ENCODE measurements around the gene PDK2.

The PDK2 gene

DNA sequence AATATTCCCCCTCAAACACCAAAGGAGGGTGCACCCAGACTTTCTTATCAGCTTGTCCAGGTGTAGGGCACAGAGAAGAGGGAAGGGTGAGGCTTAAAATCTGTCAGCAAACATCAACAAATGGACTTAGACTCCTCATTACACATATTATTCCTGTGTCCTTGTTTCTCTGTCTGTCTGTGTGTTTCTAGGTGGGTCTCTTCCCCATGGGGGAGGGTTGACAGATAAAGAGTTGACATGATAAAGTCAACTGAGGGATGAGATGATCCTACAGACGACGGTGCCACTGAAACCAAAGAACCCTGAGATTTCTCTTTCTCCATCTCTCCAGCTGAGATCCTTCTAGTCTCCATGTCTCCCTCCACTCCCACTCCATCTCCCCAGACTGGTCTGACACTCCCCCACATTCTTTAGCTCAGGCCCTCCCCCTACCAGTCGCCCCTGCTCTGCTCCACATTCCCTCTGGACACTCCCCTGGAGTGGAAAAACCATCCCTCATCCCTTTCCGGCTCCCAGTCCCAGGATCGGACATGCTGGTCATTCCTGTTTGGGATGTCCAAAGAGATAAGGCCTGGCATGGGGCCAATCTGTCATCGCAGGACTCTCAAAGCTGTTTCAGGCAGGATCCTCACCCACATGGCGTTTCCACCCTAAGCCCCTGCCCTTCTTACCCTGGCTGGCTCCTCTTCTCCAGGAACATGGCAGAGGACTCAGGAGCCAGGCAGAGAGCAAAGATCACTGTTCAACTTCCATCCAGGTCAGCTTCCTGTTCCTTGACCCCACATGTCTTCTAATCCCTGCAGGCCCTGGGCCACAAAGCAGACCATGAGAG, 42.1 kb upstream of the PDK2 start:
- DNase-seq (ENCODE audit: extremely low spot score) = no peak
- CTCF ChIA-PET = interaction anchor here (0.6 to 1.1 kb wide), 3 partner anchors 10 to 124 kb away, joined by 3 to 5 read pairs (median 3); no protein-coding TSS in a partner anchor
- TF ChIP-seq ZNF384 (IDR thresholded peaks at IDR 0.05) (no peak), L3MBTL2 (conservative IDR thresholded peaks at IDR 0.05) (no peak), FOXK2 (IDR thresholded peaks at IDR 0.05) (no peak), TARDBP (IDR thresholded peaks at IDR 0.05) (no peak), FOXM1 (IDR thresholded peaks at IDR 0.05; ENCODE audit: borderline replicate concordance) (no peak), ARNT (IDR thresholded peaks at IDR 0.05) (no peak), SUZ12 (IDR thresholded peaks at IDR 0.05) (no peak), LEF1 (IDR thresholded peaks at IDR 0.05; ENCODE audit: borderline replicate concordance) (no peak), SP1 (IDR thresholded peaks at IDR 0.05) (no peak), CTBP1 (IDR thresholded peaks at IDR 0.05; ENCODE audit: borderline replicate concordance) (no peak), BHLHE40 (IDR thresholded peaks at IDR 0.05; ENCODE audit: borderline replicate concordance) (no peak), ELF4 (IDR thresholded peaks at IDR 0.05) (no peak), FOXA1 (IDR thresholded peaks at IDR 0.05) (no peak), NFRKB (IDR thresholded peaks at IDR 0.05) (no peak), HDGF (IDR thresholded peaks at IDR 0.05; ENCODE audit: borderline replicate concordance) (no peak)
- TF ChIP-seq, protein P1, sequence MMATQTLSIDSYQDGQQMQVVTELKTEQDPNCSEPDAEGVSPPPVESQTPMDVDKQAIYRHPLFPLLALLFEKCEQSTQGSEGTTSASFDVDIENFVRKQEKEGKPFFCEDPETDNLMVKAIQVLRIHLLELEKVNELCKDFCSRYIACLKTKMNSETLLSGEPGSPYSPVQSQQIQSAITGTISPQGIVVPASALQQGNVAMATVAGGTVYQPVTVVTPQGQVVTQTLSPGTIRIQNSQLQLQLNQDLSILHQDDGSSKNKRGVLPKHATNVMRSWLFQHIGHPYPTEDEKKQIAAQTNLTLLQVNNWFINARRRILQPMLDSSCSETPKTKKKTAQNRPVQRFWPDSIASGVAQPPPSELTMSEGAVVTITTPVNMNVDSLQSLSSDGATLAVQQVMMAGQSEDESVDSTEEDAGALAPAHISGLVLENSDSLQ (IDR thresholded peaks at IDR 0.05) = no peak
- POLR2A ChIA-PET = no interaction called here

DNA sequence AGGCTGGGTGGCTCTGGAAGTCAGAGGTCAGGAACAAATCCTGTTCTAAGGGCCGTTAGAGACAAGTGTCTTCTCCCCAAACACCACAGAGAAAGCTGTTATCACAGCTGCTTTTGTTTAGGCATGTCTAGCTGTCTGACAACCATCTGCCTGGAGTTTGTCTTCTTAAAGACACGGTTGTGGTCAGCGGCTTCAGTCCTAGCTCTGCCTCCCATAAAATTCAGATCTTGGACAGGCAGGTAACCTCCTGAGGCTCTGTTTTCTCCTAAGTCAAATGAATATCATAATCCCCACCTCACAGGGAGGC, 41.5 kb upstream of the PDK2 start:
- CTCF ChIA-PET = interaction anchor here (1.0 to 1.1 kb wide), 2 partner anchors 10 to 25 kb away, joined by 3 to 5 read pairs; no protein-coding TSS in a partner anchor
- no peak for DNase-seq (ENCODE audit: extremely low spot score)
- no peak for TF ChIP-seq ZNF384 (IDR thresholded peaks at IDR 0.05)
- no peak for TF ChIP-seq CTBP1 (IDR thresholded peaks at IDR 0.05; ENCODE audit: borderline replicate concordance)
- TF ChIP-seq L3MBTL2 (conservative IDR thresholded peaks at IDR 0.05) = no peak
- TF ChIP-seq ARNT (IDR thresholded peaks at IDR 0.05) = no peak
- TF ChIP-seq BHLHE40 (IDR thresholded peaks at IDR 0.05; ENCODE audit: borderline replicate concordance) = no peak
- no peak for TF ChIP-seq NFRKB (IDR thresholded peaks at IDR 0.05)
- TF ChIP-seq, protein P1 (IDR thresholded peaks at IDR 0.05) = no peak
- no peak for TF ChIP-seq TARDBP (IDR thresholded peaks at IDR 0.05)
- TF ChIP-seq FOXA1 (IDR thresholded peaks at IDR 0.05) = no peak
- POLR2A ChIA-PET = no interaction called here

DNA sequence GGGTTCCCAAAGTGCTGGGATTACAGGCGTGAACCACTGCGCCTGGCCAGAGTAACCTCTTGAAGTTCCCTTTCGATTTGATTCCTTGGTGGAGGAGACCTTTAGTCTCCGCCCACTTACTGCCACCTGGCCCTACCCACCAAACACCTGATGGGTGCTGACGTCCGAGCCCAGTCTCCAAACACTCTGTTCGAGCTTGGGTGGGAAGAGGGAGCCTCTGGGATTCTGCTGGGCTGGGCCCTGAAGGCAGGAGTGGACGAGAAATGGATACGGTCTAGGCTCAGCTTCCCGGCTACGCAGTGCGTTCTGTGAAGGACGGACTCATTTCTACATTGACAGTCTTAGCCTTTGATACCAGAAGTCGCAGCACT, 40.1 kb upstream of the PDK2 start:
- TF ChIP-seq ELF4 (IDR thresholded peaks at IDR 0.05) (no peak), LEF1 (IDR thresholded peaks at IDR 0.05; ENCODE audit: borderline replicate concordance) (no peak), SUZ12 (IDR thresholded peaks at IDR 0.05) (no peak), HDGF (IDR thresholded peaks at IDR 0.05; ENCODE audit: borderline replicate concordance) (no peak), FOXA1 (IDR thresholded peaks at IDR 0.05) (no peak), BHLHE40 (IDR thresholded peaks at IDR 0.05; ENCODE audit: borderline replicate concordance) (no peak)
- no peak for DNase-seq (ENCODE audit: extremely low spot score)
- ChIA-PET CTCF (interaction anchor here (1.8 kb wide), 1 partner anchor 39 kb away, joined by 14 read pairs; no protein-coding TSS in a partner anchor), POLR2A (no interaction called here)

DNA sequence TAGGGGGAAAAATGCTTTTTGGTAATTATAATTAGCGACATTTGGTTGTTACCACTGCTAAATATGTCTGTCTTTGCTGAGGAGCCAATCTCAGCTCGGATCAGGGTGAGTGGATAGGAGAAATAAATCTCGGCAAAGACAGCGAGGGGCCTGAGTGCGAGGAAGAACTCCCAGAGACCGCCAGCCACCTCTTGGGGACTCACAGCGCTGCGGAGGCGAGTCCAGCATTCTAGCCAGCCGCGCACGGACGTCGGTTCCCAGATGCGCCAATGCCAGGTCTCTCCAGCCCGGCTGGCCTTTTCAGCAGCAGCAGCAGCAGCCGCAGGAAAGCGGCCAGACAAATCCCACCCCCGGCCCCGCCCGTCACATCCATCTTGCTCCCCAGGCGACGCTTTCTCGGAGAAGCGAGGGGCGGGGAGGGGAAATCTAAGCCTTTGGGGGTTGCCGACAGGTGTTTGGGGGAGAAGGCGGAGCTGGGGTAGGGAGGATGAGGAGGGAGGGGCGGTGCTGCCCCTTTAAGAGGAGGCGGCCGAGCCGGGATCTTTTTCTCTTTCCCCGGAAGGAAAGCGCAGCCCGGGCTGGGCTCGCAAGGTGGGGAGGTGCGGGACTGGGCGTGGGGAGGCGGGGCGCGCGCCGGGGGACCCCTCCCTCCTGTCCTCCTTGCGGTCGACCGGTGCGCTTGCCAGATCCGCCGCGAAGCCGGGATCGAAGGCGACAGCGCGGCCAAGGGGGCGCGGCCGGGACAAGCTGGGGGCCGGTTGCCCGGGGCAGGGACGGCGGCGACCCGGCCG, 39.5 kb upstream of the PDK2 start, which contains the start of gene ITGA3:
ITGA3 (plus strand) TSS at position 685 of the 791 bp plus-strand sequence. CDS start 330 bp downstream, outside the sequence.
- CTCF ChIA-PET = interaction anchor here (1.0 to 1.8 kb wide), 4 partner anchors 8 to 57 kb away, joined by 3 to 14 read pairs (median 4); no protein-coding TSS in a partner anchor

DNA sequence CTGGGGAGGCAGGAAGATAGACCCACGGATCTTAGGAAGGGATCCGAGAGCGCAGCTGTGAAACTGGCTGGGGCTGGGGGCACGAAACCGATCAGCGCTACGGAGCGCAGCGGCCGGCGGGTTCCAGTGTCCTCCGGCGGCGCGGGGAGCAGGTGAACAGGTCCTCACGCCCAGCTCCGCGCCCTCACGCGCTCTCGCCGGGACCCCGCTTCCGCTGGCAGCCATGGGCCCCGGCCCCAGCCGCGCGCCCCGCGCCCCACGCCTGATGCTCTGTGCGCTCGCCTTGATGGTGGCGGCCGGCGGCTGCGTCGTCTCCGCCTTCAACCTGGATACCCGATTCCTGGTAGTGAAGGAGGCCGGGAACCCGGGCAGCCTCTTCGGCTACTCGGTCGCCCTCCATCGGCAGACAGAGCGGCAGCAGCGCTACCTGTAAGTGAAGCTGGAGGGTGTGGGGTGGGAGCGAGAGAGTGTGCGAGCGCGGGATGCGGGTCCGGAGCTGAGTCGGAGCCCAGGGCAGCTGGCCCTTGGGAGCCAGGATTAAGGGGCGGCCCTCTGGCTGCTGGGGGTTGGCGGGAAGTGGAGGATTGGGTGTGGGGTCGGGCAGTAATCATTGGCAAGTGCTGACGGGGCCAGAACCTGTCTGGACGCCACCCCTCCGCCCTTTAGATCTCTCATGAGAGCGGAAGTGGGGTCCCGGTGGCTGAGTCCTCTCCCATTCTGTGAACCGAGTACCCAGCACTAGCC, 38.8 kb upstream of the PDK2 start:
- ChIA-PET CTCF (interaction anchor here (0.8 to 1.8 kb wide), 6 partner anchors 9 to 58 kb away, joined by 3 to 14 read pairs (median 4); no protein-coding TSS in a partner anchor), POLR2A (interaction anchor here (0.9 to 2.1 kb wide), 6 partner anchors 8 to 95 kb away, joined by 3 to 7 read pairs (median 5); no protein-coding TSS in a partner anchor)
- no peak for TF ChIP-seq L3MBTL2 (conservative IDR thresholded peaks at IDR 0.05)
- 0 out of 2 replicates have a peak, but pooled peaks have one; percentile 5 for TF ChIP-seq CTBP1 (IDR thresholded peaks at IDR 0.05; ENCODE audit: borderline replicate concordance)
- TF ChIP-seq ZNF384 (IDR thresholded peaks at IDR 0.05) = no peak
- TF ChIP-seq, protein P1 (IDR thresholded peaks at IDR 0.05) = no peak
- peak; percentile 80 for DNase-seq (ENCODE audit: extremely low spot score)

More for the DNA sequence above, 39.5 kb upstream of the PDK2 start, which contains the start of gene ITGA3:
- POLR2A ChIA-PET = interaction anchor here (1.1 to 2.1 kb wide), 5 partner anchors 9 to 39 kb away, joined by 3 to 7 read pairs (median 5); no protein-coding TSS in a partner anchor
- TF ChIP-seq, protein P1 (IDR thresholded peaks at IDR 0.05) = peak; percentile 32
- TF ChIP-seq FOXM1 (IDR thresholded peaks at IDR 0.05; ENCODE audit: borderline replicate concordance) = no peak
- no peak for TF ChIP-seq TARDBP (IDR thresholded peaks at IDR 0.05)
- peak; percentile 74 for DNase-seq (ENCODE audit: extremely low spot score)

Measured in HEK293T (cell line).